ENCODE measurements around the gene GLI1.
"Not testable (repeated sequence)": the region's sequence is repeated elsewhere in the genome, so short reads cannot be mapped to it uniquely, and the experiment has no call there.

- not testable (repeated sequence) for TF ChIP-seq CTCF (IDR thresholded peaks at IDR 0.05; ENCODE audit: borderline replicate concordance, extremely low read depth, low read length, poor library complexity, severe bottlenecking); EZH2 (IDR thresholded peaks at IDR 0.05; ENCODE audit: borderline replicate concordance, low read depth, low read length, severe bottlenecking)
Measured at GRCh38 chr12:57414160-57414559, 45.4 kb upstream of the GLI1 start.
